Caco-2 (cell line): ENCODE results near the gene HGFAC. TPM values are rescaled to one million over a fixed set of nuclear protein-coding genes. Genes with fewer than 3 reads are reported as not detected.
A peak's percentile ranks its signal among the peaks of the same experiment; 100 is the strongest.

Experiments used
- BruUV-seq: library from RNA; stranded (reverse); fragments of 400-500 nt; replicated peaks from 2 replicates; lab custom pipeline; 2021; lab: Mats Ljungman, UMichigan
- CTCF ChIA-PET: fragments of 300-600 bp; sonication (Branson Sonifier 250); formaldehyde crosslinking; loops from one replicate; lab custom pipeline; 2022; ENCODE audit warnings: antibody characterized with exemption; lab: Charles Lee
- POLR2A ChIA-PET: fragments of 300-600 bp; sonication (Branson Sonifier 250); formaldehyde crosslinking; loops from one replicate; lab custom pipeline; 2022; ENCODE audit warnings: antibody characterized with exemption; lab: Charles Lee
- DNase-seq, 2 experiments: peaks; one replicate each; pipeline versions ENCODE4 v3.0.0 to v3.0.0-alpha.2; 2020 to 2022
- H3K27me3 ChIP-seq: replicated peaks from 2 replicates; pipeline ENCODE4 v1.6.0; 2011; ENCODE audit warnings: low read length; ENCODE audit not compliant: control insufficient read depth, insufficient read depth
- H3K36me3 ChIP-seq: 2 replicates; pipeline ENCODE4 v1.5.1; 2011; ENCODE audit warnings: low read length; ENCODE audit not compliant: control insufficient read depth, insufficient read depth
- H3K4me1 ChIP-seq: fragments of 250-450 bp; sonication (Bioruptor Pico); 2 replicates; pipeline ENCODE4 v1.5.1; 2020; ENCODE audit warnings: mild to moderate bottlenecking
- H3K4me3 ChIP-seq: 2 replicates; pipeline ENCODE4 v1.5.1; 2011; ENCODE audit warnings: low read depth, mild to moderate bottlenecking, control low read depth, low read length
- H3K9me3 ChIP-seq: fragments of 250-450 bp; sonication (Bioruptor Pico); 2 replicates; pipeline ENCODE4 v1.5.1; 2020; ENCODE audit warnings: mild to moderate bottlenecking, moderate library complexity
- H3K27ac Mint-ChIP-seq: one replicate; pipeline ENCODE4 v1.8.0; 2022; ENCODE audit warnings: mixed read lengths; ENCODE audit not compliant: unreplicated experiment
- H3K27me3 Mint-ChIP-seq: one replicate; pipeline ENCODE4 v1.8.0; 2022; ENCODE audit warnings: mixed read lengths; ENCODE audit not compliant: insufficient read depth, unreplicated experiment
- H3K36me3 Mint-ChIP-seq: one replicate; pipeline ENCODE4 v1.8.0; 2022; ENCODE audit warnings: mild to moderate bottlenecking, mixed read lengths; ENCODE audit not compliant: insufficient read depth, unreplicated experiment
- H3K4me1 Mint-ChIP-seq: one replicate; pipeline ENCODE4 v1.8.0; 2022; ENCODE audit warnings: low read depth, mixed read lengths; ENCODE audit not compliant: unreplicated experiment
- H3K4me3 Mint-ChIP-seq: one replicate; pipeline ENCODE4 v1.8.0; 2022; ENCODE audit warnings: mild to moderate bottlenecking, moderate library complexity, mixed read lengths; ENCODE audit not compliant: unreplicated experiment
- H3K9me3 Mint-ChIP-seq: one replicate; pipeline ENCODE4 v1.8.0; 2022; ENCODE audit warnings: mixed read lengths; ENCODE audit not compliant: unreplicated experiment
- intact Hi-C: fragments of 100-400 bp; cut with micrococcal nuclease; formaldehyde crosslinking; loops from one replicate; pipeline ENCODE4 v1.10.0; 2022; ENCODE audit not compliant: unreplicated experiment
- total RNA-seq: library from RNA; stranded (reverse); gene quantifications from 2 replicates; pipeline ENCODE4 v1.2.3, GENCODE V29; 2022
- TF ChIP-seq, protein P1 (sequence below), 2 experiments: fragments of 200-600 bp in 1 of 2; IDR thresholded peaks; 1 replicate in 1 of 2; 2 replicates in 1 of 2; pipeline versions ENCODE4 v1.5.1 to v1.8.0; 2011 to 2022; ENCODE audit warnings: antibody characterized with exemption in 1 of 2, control low read depth in 1 of 2, inconsistent platforms in 1 of 2, low read depth in 1 of 2, low read length in 1 of 2, mild to moderate bottlenecking in 1 of 2, moderate library complexity in 1 of 2; ENCODE audit not compliant: insufficient read depth in 1 of 2, severe bottlenecking in 1 of 2, unreplicated experiment in 1 of 2

HGFAC gene
- total RNA-seq, 1 experiment from 2014 or later = 0.48 TPM

- no peak for DNase-seq
- Mint-ChIP-seq H3K4me3 (no peak overlapping the region), H3K27me3 (peaks cover 6% of the 10 kb centered on the region), H3K4me1 (no peaks in the 10 kb centered on the region), H3K36me3 (no peaks in the 10 kb centered on the region), H3K27ac (no peak overlapping the region), H3K9me3 (no peaks in the 10 kb centered on the region)
- no peaks in the 10 kb centered on the region; the same call in 1 of the 2 replicates for H3K27me3 ChIP-seq
- H3K4me1 ChIP-seq = peaks cover 19% of the 10 kb centered on the region
- H3K4me3 ChIP-seq = no peak overlapping the region
- ChIA-PET POLR2A (no interaction called here), CTCF (no interaction called here)
- BruUV-seq = no TSS peak
- TF ChIP-seq, protein P1, sequence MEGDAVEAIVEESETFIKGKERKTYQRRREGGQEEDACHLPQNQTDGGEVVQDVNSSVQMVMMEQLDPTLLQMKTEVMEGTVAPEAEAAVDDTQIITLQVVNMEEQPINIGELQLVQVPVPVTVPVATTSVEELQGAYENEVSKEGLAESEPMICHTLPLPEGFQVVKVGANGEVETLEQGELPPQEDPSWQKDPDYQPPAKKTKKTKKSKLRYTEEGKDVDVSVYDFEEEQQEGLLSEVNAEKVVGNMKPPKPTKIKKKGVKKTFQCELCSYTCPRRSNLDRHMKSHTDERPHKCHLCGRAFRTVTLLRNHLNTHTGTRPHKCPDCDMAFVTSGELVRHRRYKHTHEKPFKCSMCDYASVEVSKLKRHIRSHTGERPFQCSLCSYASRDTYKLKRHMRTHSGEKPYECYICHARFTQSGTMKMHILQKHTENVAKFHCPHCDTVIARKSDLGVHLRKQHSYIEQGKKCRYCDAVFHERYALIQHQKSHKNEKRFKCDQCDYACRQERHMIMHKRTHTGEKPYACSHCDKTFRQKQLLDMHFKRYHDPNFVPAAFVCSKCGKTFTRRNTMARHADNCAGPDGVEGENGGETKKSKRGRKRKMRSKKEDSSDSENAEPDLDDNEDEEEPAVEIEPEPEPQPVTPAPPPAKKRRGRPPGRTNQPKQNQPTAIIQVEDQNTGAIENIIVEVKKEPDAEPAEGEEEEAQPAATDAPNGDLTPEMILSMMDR (IDR thresholded peaks at IDR 0.05; ENCODE audit: insufficient read depth in 1 of 2, low read depth in 1 of 2, low read length in 1 of 2, severe bottlenecking in 1 of 2, unreplicated experiment in 1 of 2) = no peak
- no peaks in the 10 kb centered on the region for H3K9me3 ChIP-seq
- intact Hi-C loops = no loop called here
- H3K36me3 ChIP-seq = no peaks in the 10 kb centered on the region
These were observed 40.9 kb downstream of the HGFAC start for GRCh38 chr4:3482707-3483106.

- ChIA-PET POLR2A (no interaction called here), CTCF (no interaction called here)
- TF ChIP-seq, protein P1 (IDR thresholded peaks at IDR 0.05; ENCODE audit: insufficient read depth in 1 of 2, low read depth in 1 of 2, low read length in 1 of 2, severe bottlenecking in 1 of 2, unreplicated experiment in 1 of 2) = no peak
- no TSS peak for BruUV-seq
- Mint-ChIP-seq H3K27ac (no peak overlapping the region), H3K36me3 (no peaks in the 10 kb centered on the region), H3K9me3 (no peaks in the 10 kb centered on the region), H3K4me1 (no peaks in the 10 kb centered on the region), H3K4me3 (no peak overlapping the region), H3K27me3 (peaks cover 6% of the 10 kb centered on the region)
- no peaks in the 10 kb centered on the region for H3K36me3 ChIP-seq
- H3K9me3 ChIP-seq = no peaks in the 10 kb centered on the region
- H3K27me3 ChIP-seq = no peaks in the 10 kb centered on the region; the same call in 1 of the 2 replicates
- no peak overlapping the region for H3K4me3 ChIP-seq
- no peak for DNase-seq
- intact Hi-C loops = no loop called here
- peaks cover 19% of the 10 kb centered on the region for H3K4me1 ChIP-seq
These were observed 41.7 kb downstream of the HGFAC start for GRCh38 chr4:3483471-3483921.

GRCh38 chr4:3484057-3484973 is 42.5 kb downstream of the HGFAC start:
- H3K4me3 Mint-ChIP-seq = no peak overlapping the region
- no peaks in the 10 kb centered on the region for H3K9me3 Mint-ChIP-seq
- TF ChIP-seq, protein P1 (IDR thresholded peaks at IDR 0.05; ENCODE audit: insufficient read depth in 1 of 2, low read depth in 1 of 2, low read length in 1 of 2, severe bottlenecking in 1 of 2, unreplicated experiment in 1 of 2) = no peak
- no peaks in the 10 kb centered on the region; the same call in 1 of the 2 replicates for H3K27me3 ChIP-seq
- peak overlapping the region; percentile 20 for H3K4me3 ChIP-seq
- no peaks in the 10 kb centered on the region for H3K9me3 ChIP-seq
- BruUV-seq = no TSS peak
- CTCF ChIA-PET = interaction anchor here (1.2 kb wide), 1 partner anchor 30 kb away, joined by 4 read pairs; no protein-coding TSS in a partner anchor
- no peak overlapping the region for H3K27ac Mint-ChIP-seq
- H3K36me3 ChIP-seq = no peaks in the 10 kb centered on the region
- POLR2A ChIA-PET = no interaction called here
- DNase-seq = peak; percentile 46 to 68
- peaks cover 4% of the 10 kb centered on the region for H3K36me3 Mint-ChIP-seq
- H3K4me1 Mint-ChIP-seq = no peaks in the 10 kb centered on the region
- intact Hi-C loops = no loop called here
- H3K27me3 Mint-ChIP-seq = peaks cover 6% of the 10 kb centered on the region
- H3K4me1 ChIP-seq = peaks cover 19% of the 10 kb centered on the region
